Endothelial cell of hepatic sinusoid (primary cell): ENCODE results near the gene HJURP.
"Not testable (repeated sequence)": the region's sequence is repeated elsewhere in the genome, so short reads cannot be mapped to it uniquely, and the experiment has no call there.

Source experiments
- in situ Hi-C: cut with HindIII; loops from 2 replicates; pipeline ENCODE4 v1.10.0; 2017; ENCODE audit warnings: low sequenced_read_pairs

HJURP gene

GRCh38 chr2:233854241-233854981, at the start of gene HJURP:
Gene HJURP, minus strand, starts transcription at chr2:233854535. Its CDS starts 35 bp downstream, at chr2:233854500.
- in situ Hi-C loops: no loop called here

- in situ Hi-C loops: no loop called here
Observed at GRCh38 chr2:233901884-233902283, 47.5 kb upstream of the HJURP start.

- in situ Hi-C loops: no loop called here
Observed at GRCh38 chr2:233901367-233901766, 47.0 kb upstream of the HJURP start.

GRCh38 chr2:233896253-233896652, 41.9 kb upstream of the HJURP start:
- in situ Hi-C loops: not testable (repeated sequence)

GRCh38 chr2:233892793-233893192, 38.5 kb upstream of the HJURP start:
- in situ Hi-C loops: no loop called here

- in situ Hi-C loops: no loop called here
Observed at GRCh38 chr2:233882353-233882752, 28.0 kb upstream of the HJURP start.

- in situ Hi-C loops: not testable (repeated sequence)
Observed at GRCh38 chr2:233872125-233872524, 17.8 kb upstream of the HJURP start.

GRCh38 chr2:233871432-233871831, 17.1 kb upstream of the HJURP start:
- in situ Hi-C loops: no loop called here

GRCh38 chr2:233867993-233868532, 13.7 kb upstream of the HJURP start, which contains the start of gene MSL3B:
Gene MSL3B, minus strand, starts transcription at chr2:233868386.
- in situ Hi-C loops: no loop called here

GRCh38 chr2:233866479-233866878, 12.1 kb upstream of the HJURP start:
- in situ Hi-C loops: no loop called here

GRCh38 chr2:233865838-233866237, 11.5 kb upstream of the HJURP start:
- in situ Hi-C loops: no loop called here

GRCh38 chr2:233862261-233862768, 8.0 kb upstream of the HJURP start:
- in situ Hi-C loops: no loop called here

GRCh38 chr2:233858331-233858730, 4.0 kb upstream of the HJURP start:
- in situ Hi-C loops: no loop called here

GRCh38 chr2:233857511-233858141, 3.3 kb upstream of the HJURP start:
- in situ Hi-C loops: no loop called here

GRCh38 chr2:233856184-233856583, 1.8 kb upstream of the HJURP start:
- in situ Hi-C loops: no loop called here

GRCh38 chr2:233855345-233855744, 1.0 kb upstream of the HJURP start:
- in situ Hi-C loops: no loop called here

- in situ Hi-C loops: no loop called here
Observed at GRCh38 chr2:233853883-233854240, 473 bp downstream of the HJURP start.

GRCh38 chr2:233853353-233853752, 982 bp downstream of the HJURP start:
- in situ Hi-C loops: no loop called here

- in situ Hi-C loops: no loop called here
Observed at GRCh38 chr2:233852056-233852455, 2.3 kb downstream of the HJURP start.

GRCh38 chr2:233851169-233851568, 3.2 kb downstream of the HJURP start:
- in situ Hi-C loops: no loop called here

- in situ Hi-C loops: no loop called here
Observed at GRCh38 chr2:233850745-233851144, 3.6 kb downstream of the HJURP start.
